KMS-11 (cell line): ENCODE measurements around the gene AMH.

Source experiments
- H2AFZ ChIP-seq: fragments of 200-600 bp; sonication (generic); 2 replicates; pipeline ENCODE4 v1.6.1; 2016; ENCODE audit warnings: antibody characterized with exemption, mixed run types, low read depth
- H3K27ac ChIP-seq: fragments of 200-600 bp; sonication (generic); 2 replicates; pipeline ENCODE4 v1.6.1; 2016; ENCODE audit warnings: mild to moderate bottlenecking, mixed run types
- H3K27me3 ChIP-seq: fragments of 200-600 bp; sonication (generic); 2 replicates; pipeline ENCODE4 v1.6.1; 2017; ENCODE audit warnings: mild to moderate bottlenecking, low read depth, mixed run types, moderate library complexity; ENCODE audit not compliant: insufficient read depth
- H3K36me3 ChIP-seq: fragments of 200-600 bp; sonication (generic); 2 replicates; pipeline ENCODE4 v1.6.1; 2017; ENCODE audit warnings: mild to moderate bottlenecking, mixed run types; ENCODE audit not compliant: insufficient read depth
- H3K4me1 ChIP-seq: fragments of 200-600 bp; sonication (generic); 2 replicates; pipeline ENCODE4 v1.6.1; 2016; ENCODE audit warnings: mild to moderate bottlenecking, low read depth, mixed run types; ENCODE audit not compliant: poor library complexity, severe bottlenecking
- H3K4me2 ChIP-seq: fragments of 200-600 bp; sonication (generic); 2 replicates; pipeline ENCODE4 v1.7.0; 2016; ENCODE audit warnings: mild to moderate bottlenecking, mixed run types
- H3K4me3 ChIP-seq: fragments of 200-600 bp; sonication (generic); IDR thresholded peaks from 2 replicates; pipeline ENCODE4 v1.6.1; 2017; ENCODE audit warnings: low read depth, low read length, mixed read lengths; ENCODE audit not compliant: insufficient read depth
- H3K79me2 ChIP-seq: fragments of 200-600 bp; sonication (generic); 2 replicates; pipeline ENCODE4 v1.6.1; 2016; ENCODE audit warnings: low read depth, mixed run types; ENCODE audit not compliant: insufficient read depth
- H3K9ac ChIP-seq: fragments of 200-600 bp; sonication (generic); 2 replicates; pipeline ENCODE4 v1.6.1; 2016; ENCODE audit warnings: mild to moderate bottlenecking, mixed run types
- H4K20me1 ChIP-seq: fragments of 200-600 bp; sonication (generic); 2 replicates; pipeline ENCODE4 v1.6.1; 2016; ENCODE audit warnings: mild to moderate bottlenecking, mixed run types; ENCODE audit not compliant: insufficient read depth
- TF ChIP-seq, protein P1 (sequence below): fragments of 200-600 bp; sonication (generic); conservative IDR thresholded peaks from 2 replicates; pipeline ENCODE4 v1.6.1; 2017; ENCODE audit warnings: low read depth, mild to moderate bottlenecking, antibody characterized with exemption, low read length, moderate library complexity, mixed read lengths

The AMH gene

DNA sequence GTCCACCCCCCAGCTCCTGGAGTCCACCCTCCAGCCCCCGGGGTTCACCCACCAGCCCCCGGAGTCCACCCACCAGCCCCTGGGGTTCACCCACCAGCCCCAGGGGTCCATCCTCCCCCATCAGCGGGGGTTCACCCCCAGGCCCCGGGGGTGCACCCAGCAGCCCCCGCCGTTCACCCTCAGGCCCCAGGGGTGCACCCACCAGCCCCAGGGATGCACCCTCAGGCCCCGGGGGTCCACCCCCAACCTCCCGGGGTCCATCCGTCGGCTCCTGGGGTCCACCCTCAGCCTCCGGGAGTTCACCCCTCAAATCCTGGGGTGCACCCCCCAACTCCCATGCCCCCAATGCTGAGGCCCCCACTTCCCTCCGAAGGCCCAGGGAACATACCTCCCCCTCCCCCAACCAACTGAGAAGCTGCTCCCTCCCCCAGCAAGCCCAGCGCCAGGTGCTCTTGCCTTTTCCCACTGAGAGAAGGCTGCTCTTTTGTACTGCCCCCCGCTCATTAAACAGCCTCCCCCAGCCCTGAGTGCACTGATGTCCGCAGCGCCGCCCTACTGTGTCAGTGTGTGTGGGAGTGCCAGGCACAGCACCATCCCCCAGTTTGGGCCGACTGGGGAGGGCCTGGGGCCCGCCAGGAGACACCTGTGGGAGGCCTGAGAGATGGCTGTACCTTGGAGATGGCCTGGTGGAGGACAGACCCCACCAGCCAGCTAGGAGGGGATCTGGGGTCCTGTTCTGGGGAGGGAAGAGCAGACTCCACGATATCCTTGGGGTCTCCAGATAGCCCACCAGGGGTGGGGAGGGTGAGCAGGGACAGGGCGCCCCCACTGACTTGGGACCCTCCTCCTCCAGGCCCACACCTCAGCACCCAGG lies 750 bp upstream of the AMH start:
- Histone ChIP-seq H3K79me2 (no peaks in the 10 kb centered on the region; the same call in 1 of the 2 replicates), H3K27me3 (no peaks in the 10 kb centered on the region), H3K36me3 (no peaks in the 10 kb centered on the region; the same call in 1 of the 2 replicates), H4K20me1 (no peaks in the 10 kb centered on the region), H3K4me2 (no peak overlapping the region), H3K4me3 (no peak overlapping the region), H3K9ac (no peak overlapping the region), H3K27ac (no peak overlapping the region), H2AFZ (no peak overlapping the region), H3K4me1 (no peaks in the 10 kb centered on the region)
- TF ChIP-seq, protein P1, sequence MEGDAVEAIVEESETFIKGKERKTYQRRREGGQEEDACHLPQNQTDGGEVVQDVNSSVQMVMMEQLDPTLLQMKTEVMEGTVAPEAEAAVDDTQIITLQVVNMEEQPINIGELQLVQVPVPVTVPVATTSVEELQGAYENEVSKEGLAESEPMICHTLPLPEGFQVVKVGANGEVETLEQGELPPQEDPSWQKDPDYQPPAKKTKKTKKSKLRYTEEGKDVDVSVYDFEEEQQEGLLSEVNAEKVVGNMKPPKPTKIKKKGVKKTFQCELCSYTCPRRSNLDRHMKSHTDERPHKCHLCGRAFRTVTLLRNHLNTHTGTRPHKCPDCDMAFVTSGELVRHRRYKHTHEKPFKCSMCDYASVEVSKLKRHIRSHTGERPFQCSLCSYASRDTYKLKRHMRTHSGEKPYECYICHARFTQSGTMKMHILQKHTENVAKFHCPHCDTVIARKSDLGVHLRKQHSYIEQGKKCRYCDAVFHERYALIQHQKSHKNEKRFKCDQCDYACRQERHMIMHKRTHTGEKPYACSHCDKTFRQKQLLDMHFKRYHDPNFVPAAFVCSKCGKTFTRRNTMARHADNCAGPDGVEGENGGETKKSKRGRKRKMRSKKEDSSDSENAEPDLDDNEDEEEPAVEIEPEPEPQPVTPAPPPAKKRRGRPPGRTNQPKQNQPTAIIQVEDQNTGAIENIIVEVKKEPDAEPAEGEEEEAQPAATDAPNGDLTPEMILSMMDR = no peak

DNA sequence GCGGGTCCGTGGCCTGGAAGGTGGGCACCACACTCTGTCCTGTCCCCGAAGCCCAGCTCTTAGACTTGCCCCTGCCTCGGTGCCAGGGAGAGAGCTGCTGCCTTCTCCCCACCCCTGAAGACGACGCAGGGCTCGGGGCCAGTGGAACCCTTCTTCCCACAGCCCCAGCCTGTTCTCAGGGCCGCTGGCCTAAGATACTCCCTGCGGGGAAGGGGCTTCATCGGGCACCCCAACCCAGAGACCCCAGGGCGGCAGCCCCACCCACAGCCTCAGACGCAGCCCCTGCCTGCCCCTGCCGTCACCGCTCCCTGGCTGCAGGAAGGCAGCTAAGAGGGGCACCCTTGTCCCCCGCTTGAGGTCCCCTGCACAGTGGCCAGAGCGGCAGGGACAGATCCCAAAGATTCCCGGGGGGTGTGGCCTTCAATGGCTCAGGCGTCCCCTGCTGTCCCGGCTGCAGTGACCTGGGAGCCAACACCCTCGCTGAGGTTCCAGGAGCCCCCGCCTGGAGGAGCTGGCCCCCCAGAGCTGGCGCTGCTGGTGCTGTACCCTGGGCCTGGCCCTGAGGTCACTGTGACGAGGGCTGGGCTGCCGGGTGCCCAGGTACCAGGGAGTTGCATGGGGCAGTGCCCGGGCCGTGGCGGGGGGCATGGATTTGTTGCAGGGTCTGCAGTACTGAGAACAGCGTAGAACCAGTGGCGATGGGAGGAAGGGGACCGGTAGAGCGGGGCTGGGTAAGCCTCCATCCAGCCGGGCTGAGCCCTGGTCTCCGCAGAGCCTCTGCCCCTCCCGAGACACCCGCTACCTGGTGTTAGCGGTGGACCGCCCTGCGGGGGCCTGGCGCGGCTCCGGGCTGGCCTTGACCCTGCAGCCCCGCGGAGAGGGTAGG lies 1.0 kb downstream of the AMH start:
- Histone ChIP-seq H3K4me1 (peaks cover 9% of the 10 kb centered on the region), H3K4me3 (no peak overlapping the region), H4K20me1 (no peaks in the 10 kb centered on the region), H3K9ac (no peak overlapping the region), H3K27me3 (no peaks in the 10 kb centered on the region), H3K79me2 (0 out of 2 replicates have a peak, but pooled peaks cover 9% of the 10 kb centered on the region), H3K4me2 (no peak overlapping the region), H2AFZ (no peak overlapping the region), H3K36me3 (no peaks in the 10 kb centered on the region; the same call in 1 of the 2 replicates), H3K27ac (no peak overlapping the region)
- TF ChIP-seq, protein P1 = no peak

DNA sequence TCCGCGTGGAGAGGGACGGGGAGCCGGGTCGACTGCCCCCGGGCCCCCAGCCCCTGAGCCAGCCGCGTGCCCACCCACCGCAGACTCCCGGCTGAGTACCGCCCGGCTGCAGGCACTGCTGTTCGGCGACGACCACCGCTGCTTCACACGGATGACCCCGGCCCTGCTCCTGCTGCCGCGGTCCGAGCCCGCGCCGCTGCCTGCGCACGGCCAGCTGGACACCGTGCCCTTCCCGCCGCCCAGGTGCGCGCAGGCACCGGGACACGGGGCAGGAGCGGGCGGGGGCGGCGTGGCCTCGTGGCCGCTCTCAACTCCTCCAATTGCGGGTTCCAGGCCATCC lies 1.6 kb downstream of the AMH start:
- Histone ChIP-seq H3K9ac (no peak overlapping the region), H3K4me2 (no peak overlapping the region), H3K4me1 (peaks cover 11% of the 10 kb centered on the region), H3K27me3 (no peaks in the 10 kb centered on the region), H3K4me3 (no peak overlapping the region), H4K20me1 (no peaks in the 10 kb centered on the region), H3K36me3 (no peaks in the 10 kb centered on the region; the same call in 1 of the 2 replicates), H2AFZ (no peak overlapping the region), H3K79me2 (peaks cover 15% of the 10 kb centered on the region; the same call in 1 of the 2 replicates), H3K27ac (no peak overlapping the region)
- TF ChIP-seq, protein P1 = no peak

DNA sequence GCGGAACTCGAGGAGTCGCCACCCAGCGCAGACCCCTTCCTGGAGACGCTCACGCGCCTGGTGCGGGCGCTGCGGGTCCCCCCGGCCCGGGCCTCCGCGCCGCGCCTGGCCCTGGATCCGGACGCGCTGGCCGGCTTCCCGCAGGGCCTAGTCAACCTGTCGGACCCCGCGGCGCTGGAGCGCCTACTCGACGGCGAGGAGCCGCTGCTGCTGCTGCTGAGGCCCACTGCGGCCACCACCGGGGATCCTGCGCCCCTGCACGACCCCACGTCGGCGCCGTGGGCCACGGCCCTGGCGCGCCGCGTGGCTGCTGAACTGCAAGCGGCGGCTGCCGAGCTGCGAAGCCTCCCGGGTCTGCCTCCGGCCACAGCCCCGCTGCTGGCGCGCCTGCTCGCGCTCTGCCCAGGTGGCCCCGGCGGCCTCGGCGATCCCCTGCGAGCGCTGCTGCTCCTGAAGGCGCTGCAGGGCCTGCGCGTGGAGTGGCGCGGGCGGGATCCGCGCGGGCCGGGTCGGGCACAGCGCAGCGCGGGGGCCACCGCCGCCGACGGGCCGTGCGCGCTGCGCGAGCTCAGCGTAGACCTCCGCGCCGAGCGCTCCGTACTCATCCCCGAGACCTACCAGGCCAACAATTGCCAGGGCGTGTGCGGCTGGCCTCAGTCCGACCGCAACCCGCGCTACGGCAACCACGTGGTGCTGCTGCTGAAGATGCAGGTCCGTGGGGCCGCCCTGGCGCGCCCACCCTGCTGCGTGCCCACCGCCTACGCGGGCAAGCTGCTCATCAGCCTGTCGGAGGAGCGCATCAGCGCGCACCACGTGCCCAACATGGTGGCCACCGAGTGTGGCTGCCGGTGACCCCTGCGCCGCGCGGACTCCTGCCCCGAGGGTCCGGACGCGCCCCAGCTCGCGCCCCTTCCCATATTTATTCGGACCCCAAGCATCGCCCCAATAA lies 2.3 kb downstream of the AMH start:
- Histone ChIP-seq H4K20me1 (no peaks in the 10 kb centered on the region), H3K36me3 (no peaks in the 10 kb centered on the region), H3K27ac (no peak overlapping the region), H3K9ac (no peak overlapping the region), H3K79me2 (peaks cover 18% of the 10 kb centered on the region; the same call in 1 of the 2 replicates), H3K4me3 (no peak overlapping the region), H3K4me1 (peaks cover 11% of the 10 kb centered on the region), H3K27me3 (no peaks in the 10 kb centered on the region), H3K4me2 (no peak overlapping the region), H2AFZ (no peak overlapping the region)
- TF ChIP-seq, protein P1 = no peak
